Thyroid gland (tissue), 4 donors: Measurements from ENCODE around the gene SMIM36. TPM values are rescaled to one million over a fixed set of nuclear protein-coding genes. Genes with fewer than 3 reads are reported as not detected.

Source experiments
- DNase-seq, 2 donors: peaks; one replicate each; pipeline ENCODE4 v3.0.0-alpha.2; 2019
- H3K27ac ChIP-seq, 3 donors: fragments of 200-600 bp; sonication (generic); 1 replicate in 2 of 3; 2 replicates in 1 of 3; pipeline ENCODE4 v1.5.1; 2016 to 2019; ENCODE audit warnings: mild to moderate bottlenecking in 1 of 3, moderate library complexity in 1 of 3
- H3K27me3 ChIP-seq: fragments of 200-600 bp; sonication (generic); one replicate; pipeline ENCODE4 v1.5.1; 2019
- H3K36me3 ChIP-seq, 2 donors: fragments of 200-600 bp; sonication (generic); one replicate each; pipeline ENCODE4 v1.5.1; 2016 to 2019
- H3K4me1 ChIP-seq, 2 donors: fragments of 200-600 bp; sonication (generic); one replicate each; pipeline ENCODE4 v1.5.1; 2017 to 2019
- H3K4me3 ChIP-seq, 3 donors: fragments of 200-600 bp; sonication (generic); replicated peaks in 1 of 3; 1 replicate in 2 of 3; 2 replicates in 1 of 3; pipeline ENCODE4 v1.5.1; 2016; ENCODE audit warnings: mild to moderate bottlenecking in 1 of 3
- H3K9me3 ChIP-seq: fragments of 200-600 bp; sonication (generic); one replicate; pipeline ENCODE4 v1.5.1; 2017
- POLR2A ChIP-seq, 2 donors: fragments of 450-650 bp; IDR thresholded peaks; one replicate each; pipeline ENCODE4 v1.6.1; 2017; ENCODE audit warnings: antibody characterized with exemption in 2 of 2, mild to moderate bottlenecking in 2 of 2, moderate library complexity in 1 of 2
- WGBS, 2 donors: methylation state at CpG; one replicate each; pipeline ENCODE4 v1.1.5; 2017; 5-methylcytosine and 5-hydroxymethylcytosine counted together
- intact Hi-C: fragments of 100-400 bp; cut with DNase I; formaldehyde crosslinking; loops from one replicate; pipeline ENCODE4 v1.15.1; 2023
- total RNA-seq, 4 donors: library from RNA; depleted of rRNA; stranded (reverse); fragments of >200 nt; gene quantifications; one replicate each; pipeline ENCODE4 v1.2.3, GENCODE V29; 2016
- TF ChIP-seq, protein P1 (sequence below), 6 experiments: fragments of 200-600 bp in 3 of 6; fragments of 450-650 bp in 3 of 6; sonication (generic) in 3 of 6; IDR thresholded peaks; one replicate each; pipeline ENCODE4 v1.5.1; 2016 to 2019; ENCODE audit warnings: antibody characterized with exemption in 6 of 6, mild to moderate bottlenecking in 2 of 6, inconsistent platforms in 1 of 6, moderate library complexity in 1 of 6

The SMIM36 gene
- total RNA-seq, 4 donors from 2014 or later: not detected

DNA sequence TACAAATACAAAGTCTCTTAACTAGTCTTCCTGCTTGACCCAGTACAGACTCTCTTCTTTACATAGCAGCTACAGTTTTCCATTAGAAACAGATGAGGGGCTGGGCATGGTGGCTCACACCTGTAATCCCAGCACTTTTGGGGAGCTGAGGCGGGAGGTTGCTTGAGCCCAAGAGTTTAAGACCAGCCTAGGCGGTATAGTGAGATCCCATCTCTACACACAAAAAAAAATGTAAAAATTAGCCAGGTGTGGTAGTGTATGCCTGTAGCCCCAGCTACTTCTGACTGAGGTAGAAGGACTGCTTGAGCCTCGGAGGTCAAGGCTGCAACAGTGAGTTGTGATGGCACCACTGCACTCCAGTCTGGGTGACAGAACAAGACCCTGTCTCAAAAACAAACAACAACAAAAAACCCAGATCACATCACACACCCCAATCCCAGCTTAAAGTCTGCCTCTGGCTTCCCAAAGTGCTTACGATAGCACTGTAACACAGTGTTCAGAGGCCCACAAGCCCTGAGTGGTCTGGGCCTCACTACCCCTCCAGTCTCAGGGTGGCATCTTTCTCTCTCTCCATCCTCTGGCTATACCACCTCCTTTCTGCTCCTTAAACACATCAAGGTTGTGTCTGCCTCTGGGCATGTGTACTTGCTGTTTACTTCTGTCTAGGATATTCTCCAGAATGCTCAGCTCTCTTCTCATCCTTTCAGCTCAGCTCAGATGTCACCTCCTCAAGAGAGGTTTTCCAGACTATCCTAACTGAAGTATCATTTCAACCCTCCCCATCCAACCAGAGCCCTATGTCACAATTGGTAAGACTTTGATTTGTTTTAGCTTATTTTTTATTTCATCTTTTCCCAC is 93.6 kb downstream of the SMIM36 start:
- DNase-seq: no peak
- TF ChIP-seq, protein P1, sequence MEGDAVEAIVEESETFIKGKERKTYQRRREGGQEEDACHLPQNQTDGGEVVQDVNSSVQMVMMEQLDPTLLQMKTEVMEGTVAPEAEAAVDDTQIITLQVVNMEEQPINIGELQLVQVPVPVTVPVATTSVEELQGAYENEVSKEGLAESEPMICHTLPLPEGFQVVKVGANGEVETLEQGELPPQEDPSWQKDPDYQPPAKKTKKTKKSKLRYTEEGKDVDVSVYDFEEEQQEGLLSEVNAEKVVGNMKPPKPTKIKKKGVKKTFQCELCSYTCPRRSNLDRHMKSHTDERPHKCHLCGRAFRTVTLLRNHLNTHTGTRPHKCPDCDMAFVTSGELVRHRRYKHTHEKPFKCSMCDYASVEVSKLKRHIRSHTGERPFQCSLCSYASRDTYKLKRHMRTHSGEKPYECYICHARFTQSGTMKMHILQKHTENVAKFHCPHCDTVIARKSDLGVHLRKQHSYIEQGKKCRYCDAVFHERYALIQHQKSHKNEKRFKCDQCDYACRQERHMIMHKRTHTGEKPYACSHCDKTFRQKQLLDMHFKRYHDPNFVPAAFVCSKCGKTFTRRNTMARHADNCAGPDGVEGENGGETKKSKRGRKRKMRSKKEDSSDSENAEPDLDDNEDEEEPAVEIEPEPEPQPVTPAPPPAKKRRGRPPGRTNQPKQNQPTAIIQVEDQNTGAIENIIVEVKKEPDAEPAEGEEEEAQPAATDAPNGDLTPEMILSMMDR (IDR thresholded peaks at IDR 0.05): no peak
- no peak for TF ChIP-seq POLR2A (IDR thresholded peaks at IDR 0.05)
- H3K27ac ChIP-seq: peak overlapping the region in 1 of 3 donors; percentile 74
- no peaks in the 10 kb centered on the region for H3K36me3 ChIP-seq
- intact Hi-C loops: no loop called here
- H3K9me3 ChIP-seq: no peaks in the 10 kb centered on the region
- H3K27me3 ChIP-seq: no peaks in the 10 kb centered on the region
- H3K4me1 ChIP-seq: peaks cover 18 to 33% of the 10 kb centered on the region in 2 donors
- 94 to 100% methylated on average over 4 of the region's 4 CpGs for WGBS, 2 donors
- no peak overlapping the region for H3K4me3 ChIP-seq

- intact Hi-C loops: no loop called here
- peaks cover 18 to 33% of the 10 kb centered on the region in 2 donors for H3K4me1 ChIP-seq
- no peak for TF ChIP-seq POLR2A (IDR thresholded peaks at IDR 0.05)
- TF ChIP-seq, protein P1 (IDR thresholded peaks at IDR 0.05): no peak
- no peaks in the 10 kb centered on the region for H3K9me3 ChIP-seq
- 44 to 55% methylated on average over 4 of the region's 4 CpGs for WGBS, 2 donors
- no peak overlapping the region for H3K4me3 ChIP-seq
- no peaks in the 10 kb centered on the region for H3K27me3 ChIP-seq
- no peak for DNase-seq
- no peaks in the 10 kb centered on the region for H3K36me3 ChIP-seq
- peak overlapping the region; percentile 2 to 74 (median 53) for H3K27ac ChIP-seq
Measured at GRCh38 chr17:55416470-55417052, 94.7 kb downstream of the SMIM36 start.

DNA sequence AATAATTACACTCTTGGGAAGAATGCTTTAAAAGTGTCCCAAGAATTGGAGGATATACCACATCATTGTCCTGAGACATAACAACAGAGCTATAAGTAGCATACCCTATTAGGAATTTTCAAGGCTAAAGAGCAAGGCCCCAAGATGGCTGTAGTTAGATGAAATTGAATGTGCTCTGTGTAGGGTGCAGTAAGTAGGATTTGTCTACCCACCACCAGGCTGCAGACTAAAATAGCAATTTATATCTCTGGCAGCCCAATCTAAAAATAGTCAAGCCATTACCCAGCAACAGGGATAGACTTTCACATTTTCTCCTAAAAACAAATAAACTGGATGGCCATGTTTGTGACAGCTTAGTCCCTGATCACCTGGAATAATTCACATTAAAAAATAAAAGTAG is 95.3 kb downstream of the SMIM36 start:
- Histone ChIP-seq H3K4me1 (peaks cover 18 to 39% of the 10 kb centered on the region in 2 donors), H3K9me3 (no peaks in the 10 kb centered on the region)
- intact Hi-C loops: no loop called here

DNA sequence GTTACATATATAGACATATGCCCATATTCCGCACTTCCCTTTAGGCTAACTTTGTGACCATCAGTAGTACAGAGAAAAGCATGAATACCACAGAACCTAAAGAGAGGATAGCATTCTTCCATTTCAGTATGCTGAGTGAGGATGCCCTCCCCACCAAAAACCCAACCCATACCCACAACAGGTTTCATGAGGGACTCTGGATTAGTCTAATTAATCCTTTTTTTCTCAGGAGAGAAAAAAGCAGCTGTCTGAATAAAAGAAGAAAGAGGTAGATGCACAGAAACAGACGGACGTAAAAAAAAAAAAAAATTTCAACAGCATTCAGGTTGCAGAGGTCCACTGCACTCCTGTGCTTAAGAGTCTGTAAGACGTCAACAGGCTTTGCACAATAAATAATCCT is 96.3 kb downstream of the SMIM36 start:
- intact Hi-C loops: no loop called here
- WGBS, 2 donors: 46 to 52% methylated on average over 4 of the region's 4 CpGs

More for the DNA sequence above, 95.3 kb downstream of the SMIM36 start:
- peak overlapping the region; percentile 2 to 74 (median 61) for H3K27ac ChIP-seq
- DNase-seq: no peak
- H3K36me3 ChIP-seq: no peaks in the 10 kb centered on the region
- H3K4me3 ChIP-seq: no peak overlapping the region
- no peaks in the 10 kb centered on the region for H3K27me3 ChIP-seq
- TF ChIP-seq POLR2A (IDR thresholded peaks at IDR 0.05): no peak
- TF ChIP-seq, protein P1 (IDR thresholded peaks at IDR 0.05): no peak

More for the DNA sequence above, 96.3 kb downstream of the SMIM36 start:
- DNase-seq: no peak
- Histone ChIP-seq H3K4me1 (peaks cover 15 to 41% of the 10 kb centered on the region in 2 donors), H3K36me3 (peaks cover 0 to 4% of the 10 kb centered on the region in 2 donors), H3K27ac (peak overlapping the region in 2 of 3 donors; percentile 61 to 74), H3K27me3 (no peaks in the 10 kb centered on the region), H3K9me3 (no peaks in the 10 kb centered on the region), H3K4me3 (no peak overlapping the region)
- no peak for TF ChIP-seq POLR2A (IDR thresholded peaks at IDR 0.05)
- TF ChIP-seq, protein P1 (IDR thresholded peaks at IDR 0.05): no peak
